Vagina (tissue), 2 donors: ENCODE measurements around the gene PCSK9. TPM values are rescaled to one million over a fixed set of nuclear protein-coding genes. Genes with fewer than 3 reads are reported as not detected.

Experiments used
- DNase-seq, 2 donors: peaks; one replicate each; pipeline ENCODE4 v3.0.0-alpha.2; 2017; ENCODE audit errors: extremely low spot score in 2 of 2
- H3K27ac ChIP-seq: fragments of 200-600 bp; sonication (generic); one replicate; pipeline ENCODE4 v1.5.1; 2019
- H3K27me3 ChIP-seq: fragments of 200-600 bp; sonication (generic); one replicate; pipeline ENCODE4 v1.5.1; 2019
- H3K36me3 ChIP-seq, 2 donors: fragments of 200-600 bp; sonication (generic); one replicate each; pipeline ENCODE4 v1.5.1; 2017 to 2019
- H3K4me1 ChIP-seq: fragments of 200-600 bp; sonication (generic); one replicate; pipeline ENCODE4 v1.5.1; 2019
- H3K4me3 ChIP-seq, 2 donors: fragments of 200-600 bp; sonication (generic); 1 replicate in 1 of 2; 2 replicates in 1 of 2; pipeline ENCODE4 v1.5.1; 2016 to 2019
- H3K9me3 ChIP-seq: fragments of 200-600 bp; sonication (generic); one replicate; pipeline ENCODE4 v1.5.1; 2019
- CTCF ChIP-seq, 3 experiments: fragments of 450-650 bp in 2 of 3; fragments of 200-600 bp in 1 of 3; sonication (generic) in 1 of 3; IDR thresholded peaks; one replicate each; pipeline ENCODE4 v1.5.1; 2017 to 2019; ENCODE audit warnings: antibody characterized with exemption in 3 of 3, mild to moderate bottlenecking in 2 of 3, moderate library complexity in 2 of 3
- POLR2A ChIP-seq, 2 donors: fragments of 450-650 bp; IDR thresholded peaks; one replicate each; pipeline ENCODE4 v1.6.1; 2017; ENCODE audit warnings: antibody characterized with exemption in 2 of 2, mild to moderate bottlenecking in 2 of 2, moderate library complexity in 2 of 2
- POLR2AphosphoS5 ChIP-seq, 2 donors: sonication (generic); formaldehyde crosslinking; IDR thresholded peaks; one replicate each; pipeline ENCODE4 v1.9.0; 2017; ENCODE audit warnings: antibody characterized with exemption in 2 of 2, mild to moderate bottlenecking in 2 of 2, low read depth in 1 of 2; ENCODE audit not compliant: insufficient read depth in 1 of 2
- intact Hi-C: fragments of 100-400 bp; cut with DNase I; formaldehyde crosslinking; loops from one replicate; pipeline ENCODE4 v1.15.1; 2023
- total RNA-seq: library from RNA; depleted of rRNA; stranded (reverse); fragments of >200 nt; gene quantifications from one replicate; pipeline ENCODE4 v1.2.3, GENCODE V29; 2016

PCSK9 gene
- total RNA-seq, 1 donor from 2014 or later = 0.25 TPM

- H3K4me3 ChIP-seq = no peak overlapping the region
Measured at GRCh38 chr1:55079651-55080050, 40.3 kb downstream of the PCSK9 start.

GRCh38 chr1:55081188-55081904, 42.0 kb downstream of the PCSK9 start:
- intact Hi-C loops = no loop called here
- H3K36me3 ChIP-seq = peaks cover 5 to 96% of the 10 kb centered on the region in 2 donors

More at GRCh38 chr1:55079651-55080050, 40.3 kb downstream of the PCSK9 start:
- peaks cover 3 to 94% of the 10 kb centered on the region in 2 donors for H3K36me3 ChIP-seq
- DNase-seq = no peak
- H3K9me3 ChIP-seq = no peaks in the 10 kb centered on the region
- no peaks in the 10 kb centered on the region for H3K27me3 ChIP-seq
- TF ChIP-seq POLR2AphosphoS5 (IDR thresholded peaks at IDR 0.05; ENCODE audit: insufficient read depth in 1 of 2, low read depth in 1 of 2) = no peak
- no peak for TF ChIP-seq POLR2A (IDR thresholded peaks at IDR 0.05)
- no peak for TF ChIP-seq CTCF (IDR thresholded peaks at IDR 0.05)
- no peaks in the 10 kb centered on the region for H3K4me1 ChIP-seq
- intact Hi-C loops = no loop called here
- no peak overlapping the region for H3K27ac ChIP-seq

GRCh38 chr1:55081905-55082296, 42.6 kb downstream of the PCSK9 start:
- no peak overlapping the region for H3K27ac ChIP-seq
- intact Hi-C loops = no loop called here
- no peak for DNase-seq
- no peaks in the 10 kb centered on the region for H3K9me3 ChIP-seq
- no peaks in the 10 kb centered on the region for H3K4me1 ChIP-seq
- no peak overlapping the region for H3K4me3 ChIP-seq
- peaks cover 5 to 95% of the 10 kb centered on the region in 2 donors for H3K36me3 ChIP-seq
- TF ChIP-seq POLR2AphosphoS5 (IDR thresholded peaks at IDR 0.05; ENCODE audit: insufficient read depth in 1 of 2, low read depth in 1 of 2) = no peak
- TF ChIP-seq CTCF (IDR thresholded peaks at IDR 0.05) = no peak
- no peak for TF ChIP-seq POLR2A (IDR thresholded peaks at IDR 0.05)
- no peaks in the 10 kb centered on the region for H3K27me3 ChIP-seq

More at GRCh38 chr1:55081188-55081904, 42.0 kb downstream of the PCSK9 start:
- TF ChIP-seq POLR2AphosphoS5 (IDR thresholded peaks at IDR 0.05; ENCODE audit: insufficient read depth in 1 of 2, low read depth in 1 of 2) = no peak
- TF ChIP-seq CTCF (IDR thresholded peaks at IDR 0.05) = no peak
- no peak for TF ChIP-seq POLR2A (IDR thresholded peaks at IDR 0.05)
- no peak overlapping the region for H3K4me3 ChIP-seq
- DNase-seq = no peak
- no peaks in the 10 kb centered on the region for H3K27me3 ChIP-seq
- H3K4me1 ChIP-seq = no peaks in the 10 kb centered on the region
- H3K9me3 ChIP-seq = no peaks in the 10 kb centered on the region
- no peak overlapping the region for H3K27ac ChIP-seq

GRCh38 chr1:55084257-55084656, 44.9 kb downstream of the PCSK9 start:
- intact Hi-C loops = no loop called here
- Histone ChIP-seq H3K9me3 (no peaks in the 10 kb centered on the region), H3K27ac (no peak overlapping the region), H3K4me3 (no peak overlapping the region), H3K27me3 (no peaks in the 10 kb centered on the region), H3K4me1 (no peaks in the 10 kb centered on the region), H3K36me3 (peaks cover 2 to 95% of the 10 kb centered on the region in 2 donors)
- DNase-seq = no peak
- no peak for TF ChIP-seq POLR2A (IDR thresholded peaks at IDR 0.05)

GRCh38 chr1:55087439-55087838, 48.1 kb downstream of the PCSK9 start:
- TF ChIP-seq POLR2A (IDR thresholded peaks at IDR 0.05) (no peak), POLR2AphosphoS5 (IDR thresholded peaks at IDR 0.05; ENCODE audit: insufficient read depth in 1 of 2, low read depth in 1 of 2) (no peak), CTCF (IDR thresholded peaks at IDR 0.05) (no peak)
- intact Hi-C loops = no loop called here
- Histone ChIP-seq H3K27ac (no peak overlapping the region), H3K4me3 (no peak overlapping the region), H3K36me3 (peaks cover 2 to 88% of the 10 kb centered on the region in 2 donors), H3K9me3 (no peaks in the 10 kb centered on the region), H3K4me1 (no peaks in the 10 kb centered on the region), H3K27me3 (no peaks in the 10 kb centered on the region)
- DNase-seq = no peak
